ENCODE measurements around the gene MOBP. TPM values are rescaled to one million over a fixed set of nuclear protein-coding genes. Genes with fewer than 3 reads are reported as not detected.
"Not testable (repeated sequence)": the region's sequence is repeated elsewhere in the genome, so short reads cannot be mapped to it uniquely, and the experiment has no call there.

Gene MOBP, protein sequence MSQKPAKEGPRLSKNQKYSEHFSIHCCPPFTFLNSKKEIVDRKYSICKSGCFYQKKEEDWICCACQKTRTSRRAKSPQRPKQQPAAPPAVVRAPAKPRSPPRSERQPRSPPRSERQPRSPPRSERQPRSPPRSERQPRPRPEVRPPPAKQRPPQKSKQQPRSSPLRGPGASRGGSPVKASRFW
- total RNA-seq, result 0.05 TPM
- 0.16 TPM for polyA plus RNA-seq
- long read RNA-seq, donor 1, result 0 reads
- long read RNA-seq, donor 2, result 0 reads
- long read RNA-seq, donor 3, result 0 reads
- long read RNA-seq, donor 4, result 0 reads
- long read RNA-seq, donor 5, result 0 reads
- long read RNA-seq, donor 6, result 0 reads
- long read RNA-seq, donor 7, result 0 reads
- long read RNA-seq, donor 8, result 0 reads
- long read RNA-seq, donor 9, result 0 reads
- long read RNA-seq, donor 10, result 0 reads

DNA sequence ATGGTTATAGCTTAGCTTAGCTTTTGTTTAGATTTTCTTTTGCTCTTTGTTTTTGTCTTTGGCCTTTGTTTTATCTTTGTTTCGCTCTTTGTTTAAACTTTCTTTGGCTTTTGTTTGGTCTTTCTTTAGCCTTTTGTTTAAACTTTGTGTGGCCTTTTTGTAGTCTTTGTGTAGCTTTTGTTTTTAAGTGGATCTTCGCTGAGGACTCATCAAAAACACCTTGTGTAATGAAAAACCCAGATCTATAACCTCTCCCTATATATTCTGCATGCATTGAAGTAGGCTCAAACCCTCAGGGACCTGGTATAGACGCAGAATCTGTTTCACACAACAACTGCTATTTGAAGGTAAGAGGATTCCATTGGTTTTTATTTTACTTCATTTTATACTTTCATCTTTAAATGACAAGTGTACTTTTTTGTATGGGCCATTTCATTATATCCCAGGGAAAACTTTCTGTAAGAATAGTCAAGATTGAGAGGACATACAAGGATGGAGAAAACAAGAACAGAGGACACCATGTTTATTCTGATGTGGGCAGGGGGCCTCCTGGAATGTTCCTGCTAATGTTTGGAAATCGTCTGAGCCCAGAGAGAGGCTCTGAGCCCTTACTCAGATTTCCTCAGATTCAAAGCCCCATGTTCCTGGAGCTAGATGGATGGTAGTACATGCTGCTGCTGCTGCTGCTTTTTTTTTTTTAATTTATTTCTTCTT, at the start of gene MOBP:
Gene MOBP, plus strand, starts transcription at position 287 of the 714 bp plus-strand sequence. CDS start 34,390 bp downstream, outside the sequence.
- no peak for DNase-seq (ENCODE audit: low read depth in 6 of 9, low spot score in 9 of 9)
- H3K27ac ChIP-seq (ENCODE audit: low read depth in 1 of 2, low read length in 1 of 2), result no peak within 1 kb of the TSS
- H3K4me3 ChIP-seq (ENCODE audit: low read length in 2 of 2), result no peak within 1 kb of the TSS
- H3K4me1 ChIP-seq (ENCODE audit: control insufficient read depth in 2 of 2, insufficient read depth in 2 of 2, low read length in 2 of 2), result no peaks in the 10 kb centered on the region
- H3K27me3 ChIP-seq (ENCODE audit: control insufficient read depth in 2 of 2, insufficient read depth in 1 of 2, low read length in 1 of 2), result no peaks in the 10 kb centered on the region
- no peaks in the 10 kb centered on the region for H3K36me3 ChIP-seq (ENCODE audit: control insufficient read depth in 2 of 2, insufficient read depth in 2 of 2, low read length in 1 of 2)
- 55% methylated on average over 4 of the region's 4 CpGs for WGBS
- no peaks in the 10 kb centered on the region for H3K9me3 ChIP-seq (ENCODE audit: control insufficient read depth in 2 of 2, insufficient read depth in 1 of 2, low read length in 1 of 2)

DNA sequence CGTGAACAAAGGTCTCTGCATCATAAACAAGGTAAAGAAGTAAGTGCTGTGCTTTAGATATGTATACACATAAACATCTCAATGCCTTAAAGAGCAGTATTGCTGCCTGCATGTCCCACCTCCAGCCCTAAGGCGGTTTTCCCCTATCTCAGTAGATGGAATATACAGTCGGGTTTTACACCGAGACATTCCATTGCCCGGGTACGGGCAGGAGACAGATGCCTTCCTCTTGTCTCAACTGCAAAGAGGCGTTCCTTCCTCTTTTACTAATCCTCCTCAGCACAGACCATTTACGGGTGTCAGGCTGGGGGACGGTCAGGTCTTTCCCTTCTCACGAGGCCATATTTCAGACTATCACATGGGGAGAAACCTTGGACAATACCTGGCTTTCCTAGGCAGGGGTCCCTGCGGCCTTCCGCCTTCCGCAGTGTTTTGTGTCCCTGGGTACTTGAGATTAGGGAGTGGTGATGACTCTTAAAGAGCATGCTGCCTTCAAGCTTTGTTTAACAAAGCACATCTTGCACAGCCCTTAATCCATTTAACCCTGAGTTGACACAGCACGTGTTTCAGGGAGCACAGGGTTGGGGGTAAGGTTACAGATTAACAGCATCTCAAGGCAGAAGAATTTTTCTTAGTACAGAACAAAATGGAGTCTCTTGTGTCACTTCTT, 48.8 kb upstream of the MOBP start:
- not testable (repeated sequence) for H3K27ac ChIP-seq (ENCODE audit: low read depth in 1 of 2, low read length in 1 of 2)

DNA sequence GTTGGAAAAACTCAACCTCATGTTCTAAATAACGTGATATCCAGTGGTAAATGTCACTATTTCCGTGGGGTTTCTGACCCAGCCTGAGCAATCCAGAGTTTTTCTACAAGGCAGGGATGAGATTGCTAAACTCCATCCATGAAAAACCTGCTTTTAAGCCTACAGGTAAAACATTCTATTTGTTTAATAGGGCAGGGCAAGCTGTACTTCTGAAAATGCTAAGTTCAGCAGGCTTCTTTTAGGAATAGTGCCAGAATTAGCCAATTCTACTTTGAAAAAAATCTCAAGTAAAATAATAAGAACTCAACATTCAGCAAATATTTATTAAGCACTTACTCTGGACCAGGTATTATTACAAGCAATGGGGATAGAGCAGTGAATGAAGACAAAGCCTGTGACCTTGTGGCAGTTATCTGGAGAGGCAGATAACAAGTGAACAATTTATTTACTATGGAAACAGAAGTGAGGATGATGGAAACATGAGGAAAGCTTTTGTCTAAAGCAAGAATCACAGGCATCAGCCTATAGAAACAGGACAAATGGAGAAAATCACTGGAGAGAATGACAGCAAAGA, 47.7 kb upstream of the MOBP start:
- Histone ChIP-seq H3K4me3 (ENCODE audit: low read length in 2 of 2) (no peak overlapping the region), H3K9me3 (ENCODE audit: control insufficient read depth in 2 of 2, insufficient read depth in 1 of 2, low read length in 1 of 2) (no peaks in the 10 kb centered on the region), H3K36me3 (ENCODE audit: control insufficient read depth in 2 of 2, insufficient read depth in 2 of 2, low read length in 1 of 2) (peaks cover 0 to 3% of the 10 kb centered on the region in 2 donors), H3K4me1 (ENCODE audit: control insufficient read depth in 2 of 2, insufficient read depth in 2 of 2, low read length in 2 of 2) (no peaks in the 10 kb centered on the region), H3K27ac (ENCODE audit: low read depth in 1 of 2, low read length in 1 of 2) (no peak overlapping the region), H3K27me3 (ENCODE audit: control insufficient read depth in 2 of 2, insufficient read depth in 1 of 2, low read length in 1 of 2) (no peaks in the 10 kb centered on the region)
- DNase-seq (ENCODE audit: low read depth in 6 of 9, low spot score in 9 of 9), result no peak
- WGBS, result 96% methylated on average over 2 of the region's 2 CpGs

More for the DNA sequence above, 48.8 kb upstream of the MOBP start:
- not testable (repeated sequence) for H3K4me1 ChIP-seq (ENCODE audit: control insufficient read depth in 2 of 2, insufficient read depth in 2 of 2, low read length in 2 of 2); H3K4me3 ChIP-seq (ENCODE audit: low read length in 2 of 2); DNase-seq (ENCODE audit: low read depth in 6 of 9, low spot score in 9 of 9); H3K9me3 ChIP-seq (ENCODE audit: control insufficient read depth in 2 of 2, insufficient read depth in 1 of 2, low read length in 1 of 2); H3K27me3 ChIP-seq (ENCODE audit: control insufficient read depth in 2 of 2, insufficient read depth in 1 of 2, low read length in 1 of 2)
- WGBS, result 50% methylated on average over 13 of the region's 14 CpGs
- peaks cover 10 to 12% of the 10 kb centered on the region in 2 donors for H3K36me3 ChIP-seq (ENCODE audit: control insufficient read depth in 2 of 2, insufficient read depth in 2 of 2, low read length in 1 of 2)

DNA sequence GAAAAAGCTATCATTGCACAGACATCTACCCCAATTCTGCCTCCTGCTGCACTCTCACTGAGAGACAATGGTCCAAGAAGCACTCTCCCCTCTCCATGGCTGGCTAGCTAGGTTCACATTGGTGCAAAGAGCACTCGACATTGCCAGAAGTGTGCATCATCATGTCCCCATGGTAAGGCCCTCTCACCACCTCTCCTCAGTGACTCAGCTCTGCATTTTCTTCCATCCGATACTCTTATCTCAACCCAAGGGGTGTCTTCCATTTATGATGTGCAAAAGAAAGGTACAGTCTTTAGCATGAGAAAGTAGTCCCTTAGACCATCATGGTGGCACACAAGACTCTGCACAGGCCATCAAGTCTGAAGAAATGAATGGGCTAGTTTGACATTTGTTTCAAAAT, 46.9 kb upstream of the MOBP start:
- WGBS, result 98% methylated on average over 2 of the region's 2 CpGs
- DNase-seq (ENCODE audit: low read depth in 6 of 9, low spot score in 9 of 9), result no peak
- no peak overlapping the region for H3K4me3 ChIP-seq (ENCODE audit: low read length in 2 of 2)
- H3K27ac ChIP-seq (ENCODE audit: low read depth in 1 of 2, low read length in 1 of 2), result no peak overlapping the region
- no peaks in the 10 kb centered on the region for H3K27me3 ChIP-seq (ENCODE audit: control insufficient read depth in 2 of 2, insufficient read depth in 1 of 2, low read length in 1 of 2)
- H3K4me1 ChIP-seq (ENCODE audit: control insufficient read depth in 2 of 2, insufficient read depth in 2 of 2, low read length in 2 of 2), result no peaks in the 10 kb centered on the region
- H3K36me3 ChIP-seq (ENCODE audit: control insufficient read depth in 2 of 2, insufficient read depth in 2 of 2, low read length in 1 of 2), result no peaks in the 10 kb centered on the region
- no peaks in the 10 kb centered on the region for H3K9me3 ChIP-seq (ENCODE audit: control insufficient read depth in 2 of 2, insufficient read depth in 1 of 2, low read length in 1 of 2)

DNA sequence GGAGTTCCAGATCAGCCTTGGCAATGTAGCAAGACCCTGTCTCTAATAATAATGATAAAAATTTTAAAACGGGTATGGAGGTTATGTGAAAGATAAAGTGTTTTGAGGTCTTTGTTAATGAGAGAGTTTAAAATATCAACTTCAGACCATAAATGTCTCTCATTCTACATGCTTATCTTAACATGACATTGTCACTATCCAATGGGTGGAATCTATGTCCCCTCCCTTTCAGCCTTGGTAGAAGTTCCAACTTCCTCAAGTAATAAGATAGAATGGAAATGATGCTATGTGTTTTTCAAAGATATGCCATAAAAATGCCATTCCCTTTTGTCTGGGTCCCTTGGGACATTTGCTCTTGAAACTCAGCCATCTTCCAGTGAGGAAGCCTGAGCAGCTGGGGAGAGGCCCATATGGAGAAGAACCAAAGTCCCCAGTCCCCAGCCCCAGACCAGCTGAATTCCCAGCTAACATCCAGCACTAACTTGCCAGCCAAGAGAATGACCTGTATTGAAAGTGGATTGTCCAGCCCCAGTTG, 44.0 kb upstream of the MOBP start:
- WGBS, result 92% methylated on average over 1 of the region's 1 CpG
- H3K9me3 ChIP-seq (ENCODE audit: control insufficient read depth in 2 of 2, insufficient read depth in 1 of 2, low read length in 1 of 2), result no peaks in the 10 kb centered on the region
- no peak overlapping the region for H3K4me3 ChIP-seq (ENCODE audit: low read length in 2 of 2)
- H3K27me3 ChIP-seq (ENCODE audit: control insufficient read depth in 2 of 2, insufficient read depth in 1 of 2, low read length in 1 of 2), result no peaks in the 10 kb centered on the region
- no peak for DNase-seq (ENCODE audit: low read depth in 6 of 9, low spot score in 9 of 9)
- H3K27ac ChIP-seq (ENCODE audit: low read depth in 1 of 2, low read length in 1 of 2), result no peak overlapping the region
- no peaks in the 10 kb centered on the region for H3K4me1 ChIP-seq (ENCODE audit: control insufficient read depth in 2 of 2, insufficient read depth in 2 of 2, low read length in 2 of 2)
- H3K36me3 ChIP-seq (ENCODE audit: control insufficient read depth in 2 of 2, insufficient read depth in 2 of 2, low read length in 1 of 2), result no peaks in the 10 kb centered on the region

DNA sequence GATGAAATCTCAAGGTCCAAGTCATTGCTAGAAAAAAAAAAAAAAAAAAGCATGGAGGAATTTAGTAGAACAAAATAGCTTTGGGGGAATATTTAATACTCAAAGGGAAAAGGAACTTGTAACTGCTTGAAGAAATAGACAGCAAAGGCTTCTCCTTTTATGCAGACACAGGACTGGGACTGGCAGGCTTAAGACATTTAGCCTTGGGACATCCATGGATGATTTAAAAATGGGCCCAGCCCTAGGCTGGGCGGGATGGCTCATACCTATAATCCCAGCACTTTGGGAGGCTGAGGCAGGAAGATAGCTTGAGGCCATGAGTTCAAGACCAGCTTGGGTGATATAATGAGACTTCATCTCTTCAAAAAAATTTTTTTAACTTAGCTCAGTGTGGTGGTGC, 41.2 kb upstream of the MOBP start:
- H3K4me3 ChIP-seq (ENCODE audit: low read length in 2 of 2), result no peak overlapping the region
- 47% methylated on average over 1 of the region's 1 CpG for WGBS
- no peak for DNase-seq (ENCODE audit: low read depth in 6 of 9, low spot score in 9 of 9)
- no peaks in the 10 kb centered on the region for H3K4me1 ChIP-seq (ENCODE audit: control insufficient read depth in 2 of 2, insufficient read depth in 2 of 2, low read length in 2 of 2)
- no peaks in the 10 kb centered on the region for H3K36me3 ChIP-seq (ENCODE audit: control insufficient read depth in 2 of 2, insufficient read depth in 2 of 2, low read length in 1 of 2)
- H3K27me3 ChIP-seq (ENCODE audit: control insufficient read depth in 2 of 2, insufficient read depth in 1 of 2, low read length in 1 of 2), result peaks cover 0 to 3% of the 10 kb centered on the region in 2 donors
- no peaks in the 10 kb centered on the region for H3K9me3 ChIP-seq (ENCODE audit: control insufficient read depth in 2 of 2, insufficient read depth in 1 of 2, low read length in 1 of 2)
- H3K27ac ChIP-seq (ENCODE audit: low read depth in 1 of 2, low read length in 1 of 2), result no peak overlapping the region

DNA sequence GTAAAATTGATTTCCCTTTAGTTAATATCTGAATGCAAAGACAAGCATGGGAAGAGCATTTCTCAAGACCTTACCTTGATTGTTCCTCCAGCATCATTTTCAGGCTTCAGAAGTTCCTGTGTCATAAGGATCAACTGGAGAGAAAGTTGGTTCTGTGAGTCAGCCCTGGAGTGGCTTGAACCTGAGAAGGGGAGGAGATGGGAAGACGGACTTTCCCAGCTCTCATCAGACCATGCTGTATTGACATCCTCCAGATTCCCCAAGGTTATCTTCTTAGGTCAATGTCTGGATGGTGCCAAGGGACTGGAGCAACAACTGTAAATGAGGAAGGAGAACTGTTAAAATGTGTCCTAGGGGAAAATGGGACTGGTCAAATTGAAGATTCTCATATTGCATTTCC, 40.0 kb upstream of the MOBP start:
- peaks cover 0 to 3% of the 10 kb centered on the region in 2 donors for H3K27me3 ChIP-seq (ENCODE audit: control insufficient read depth in 2 of 2, insufficient read depth in 1 of 2, low read length in 1 of 2)
- H3K9me3 ChIP-seq (ENCODE audit: control insufficient read depth in 2 of 2, insufficient read depth in 1 of 2, low read length in 1 of 2), result no peaks in the 10 kb centered on the region
- 95% methylated on average over 1 of the region's 1 CpG for WGBS
- H3K4me3 ChIP-seq (ENCODE audit: low read length in 2 of 2), result no peak overlapping the region
- H3K4me1 ChIP-seq (ENCODE audit: control insufficient read depth in 2 of 2, insufficient read depth in 2 of 2, low read length in 2 of 2), result no peaks in the 10 kb centered on the region
- H3K27ac ChIP-seq (ENCODE audit: low read depth in 1 of 2, low read length in 1 of 2), result no peak overlapping the region
- DNase-seq (ENCODE audit: low read depth in 6 of 9, low spot score in 9 of 9), result no peak
- H3K36me3 ChIP-seq (ENCODE audit: control insufficient read depth in 2 of 2, insufficient read depth in 2 of 2, low read length in 1 of 2), result no peaks in the 10 kb centered on the region

DNA sequence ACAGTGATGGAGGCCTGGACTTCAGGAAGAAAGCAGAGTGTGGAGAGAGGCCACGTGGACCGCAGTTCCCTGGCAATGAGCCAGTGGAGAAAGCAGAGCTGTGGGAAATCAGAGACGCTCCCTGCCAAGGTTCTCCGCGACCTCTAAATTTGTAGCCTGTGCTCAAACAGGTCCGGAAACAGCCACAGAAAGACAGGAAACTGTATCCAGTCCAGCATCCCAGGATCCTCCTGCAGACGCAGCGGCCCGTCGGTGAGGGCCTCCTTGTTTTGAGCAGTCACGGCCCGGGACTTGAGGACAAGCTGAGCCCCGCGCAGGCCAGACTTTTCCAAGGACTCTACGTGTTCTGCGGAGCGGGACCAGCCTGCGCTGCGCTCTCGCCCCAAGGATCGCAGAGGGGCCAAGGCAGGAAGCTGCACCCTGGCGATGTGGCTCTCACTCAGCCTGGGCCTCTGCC, 38.7 kb upstream of the MOBP start:
- no peak overlapping the region for H3K4me3 ChIP-seq (ENCODE audit: low read length in 2 of 2)
- H3K9me3 ChIP-seq (ENCODE audit: control insufficient read depth in 2 of 2, insufficient read depth in 1 of 2, low read length in 1 of 2), result no peaks in the 10 kb centered on the region
- no peaks in the 10 kb centered on the region for H3K36me3 ChIP-seq (ENCODE audit: control insufficient read depth in 2 of 2, insufficient read depth in 2 of 2, low read length in 1 of 2)
- WGBS, result 79% methylated on average over 22 of the region's 22 CpGs
- DNase-seq (ENCODE audit: low read depth in 6 of 9, low spot score in 9 of 9), result no peak
- peaks cover 0 to 3% of the 10 kb centered on the region in 2 donors for H3K27me3 ChIP-seq (ENCODE audit: control insufficient read depth in 2 of 2, insufficient read depth in 1 of 2, low read length in 1 of 2)
- H3K27ac ChIP-seq (ENCODE audit: low read depth in 1 of 2, low read length in 1 of 2), result no peak overlapping the region
- H3K4me1 ChIP-seq (ENCODE audit: control insufficient read depth in 2 of 2, insufficient read depth in 2 of 2, low read length in 2 of 2), result no peaks in the 10 kb centered on the region

All from thymus (tissue), 14 donors.